ENCODE measurements around the gene PEX1.
A peak's percentile ranks its signal among the peaks of the same experiment; 100 is the strongest.
"Not testable (repeated sequence)": the region's sequence is repeated elsewhere in the genome, so short reads cannot be mapped to it uniquely, and the experiment has no call there.

PEX1 gene

GRCh38 chr7:92528188-92528957 lies at the start of gene PEX1, which contains the start of gene RBM48:
PEX1 (minus strand) TSS chr7:92528520; CDS start chr7:92528435, 85 bp downstream.
RBM48 (plus strand) TSS chr7:92528795; CDS start chr7:92528814, 19 bp downstream.
- peak; percentile 95 for DNase-seq

- DNase-seq = no peak
Measured at GRCh38 chr7:92576296-92576695, 48.0 kb upstream of the PEX1 start.

- DNase-seq = no peak
Measured at GRCh38 chr7:92569137-92569536, 40.8 kb upstream of the PEX1 start.

GRCh38 chr7:92567460-92567859 lies 39.1 kb upstream of the PEX1 start:
- DNase-seq = no peak

- DNase-seq = no peak
Measured at GRCh38 chr7:92563345-92563744, 35.0 kb upstream of the PEX1 start.

GRCh38 chr7:92560602-92561001 lies 32.3 kb upstream of the PEX1 start:
- no peak for DNase-seq

- DNase-seq = no peak
Measured at GRCh38 chr7:92557808-92558362, 29.6 kb upstream of the PEX1 start.

GRCh38 chr7:92557249-92557648 lies 28.9 kb upstream of the PEX1 start:
- DNase-seq = no peak

- no peak for DNase-seq
Measured at GRCh38 chr7:92550194-92550593, 21.9 kb upstream of the PEX1 start.

- DNase-seq = no peak
Measured at GRCh38 chr7:92547579-92547978, 19.3 kb upstream of the PEX1 start.

GRCh38 chr7:92546856-92547497 lies 18.7 kb upstream of the PEX1 start:
- no peak for DNase-seq

GRCh38 chr7:92545116-92545515 lies 16.8 kb upstream of the PEX1 start:
- DNase-seq = not testable (repeated sequence)

- not testable (repeated sequence) for DNase-seq
Measured at GRCh38 chr7:92543542-92543941, 15.2 kb upstream of the PEX1 start.

GRCh38 chr7:92534572-92534971 lies 6.3 kb upstream of the PEX1 start:
- DNase-seq = no peak

GRCh38 chr7:92528958-92529264 lies 591 bp upstream of the PEX1 start:
- DNase-seq = no peak

- peak; percentile 74 for DNase-seq
Measured at GRCh38 chr7:92527300-92528187, 776 bp downstream of the PEX1 start.

- no peak for DNase-seq
Measured at GRCh38 chr7:92523110-92523509, 5.2 kb downstream of the PEX1 start.

- DNase-seq = no peak
Measured at GRCh38 chr7:92520024-92520423, 8.3 kb downstream of the PEX1 start.

- DNase-seq = no peak
Measured at GRCh38 chr7:92517631-92518030, 10.7 kb downstream of the PEX1 start.

GRCh38 chr7:92513167-92513902 lies 15.0 kb downstream of the PEX1 start:
- DNase-seq = no peak

GRCh38 chr7:92508946-92509345 lies 19.4 kb downstream of the PEX1 start:
- DNase-seq = no peak

GRCh38 chr7:92506363-92506762 lies 22.0 kb downstream of the PEX1 start:
- DNase-seq = no peak

GRCh38 chr7:92504563-92504962 lies 23.8 kb downstream of the PEX1 start:
- no peak for DNase-seq
